H1 (cell line): ENCODE measurements around the gene CPEB3.

ENCODE experiments used
- EZH2 ChIP-seq: fragments of 200-600 bp; sonication (generic); IDR thresholded peaks from 2 replicates; pipeline ENCODE4 v1.7.1; 2012; ENCODE audit warnings: low read depth, mild to moderate bottlenecking, moderate library complexity, low read length, inconsistent platforms; ENCODE audit not compliant: severe bottlenecking
- TF ChIP-seq, protein P1 (sequence below), 3 experiments: IDR thresholded peaks; 1 replicate in 2 of 3; 2 replicates in 1 of 3; pipeline versions ENCODE4 v1.5.1 to v1.6.1; 2011; ENCODE audit warnings: low read length in 3 of 3, mild to moderate bottlenecking in 3 of 3, inconsistent platforms in 2 of 3, low read depth in 1 of 3, moderate library complexity in 1 of 3; ENCODE audit not compliant: insufficient read depth in 1 of 3; ENCODE audit errors: control extremely low read depth in 1 of 3

DNA sequence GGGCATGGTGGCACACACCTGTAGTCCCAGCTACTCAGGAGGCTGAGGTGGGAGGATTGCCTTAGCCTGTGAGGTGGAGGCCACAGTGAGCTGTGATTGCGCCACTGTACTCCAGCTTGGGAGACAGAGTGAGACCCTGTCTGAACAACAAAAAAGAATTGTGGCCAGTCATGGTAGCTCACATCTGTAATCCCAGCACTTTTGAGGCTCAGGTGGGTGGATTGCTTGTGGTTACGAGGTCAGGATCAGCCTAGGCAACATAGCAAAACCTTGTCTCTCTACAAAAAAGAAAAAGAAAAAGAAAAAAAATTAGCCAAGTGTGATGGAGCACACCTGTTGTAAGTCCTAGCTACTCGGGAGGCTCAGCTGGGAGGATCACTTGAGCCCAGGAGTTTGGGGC is 22.9 kb upstream of the CPEB3 start:
- TF ChIP-seq, protein P1, sequence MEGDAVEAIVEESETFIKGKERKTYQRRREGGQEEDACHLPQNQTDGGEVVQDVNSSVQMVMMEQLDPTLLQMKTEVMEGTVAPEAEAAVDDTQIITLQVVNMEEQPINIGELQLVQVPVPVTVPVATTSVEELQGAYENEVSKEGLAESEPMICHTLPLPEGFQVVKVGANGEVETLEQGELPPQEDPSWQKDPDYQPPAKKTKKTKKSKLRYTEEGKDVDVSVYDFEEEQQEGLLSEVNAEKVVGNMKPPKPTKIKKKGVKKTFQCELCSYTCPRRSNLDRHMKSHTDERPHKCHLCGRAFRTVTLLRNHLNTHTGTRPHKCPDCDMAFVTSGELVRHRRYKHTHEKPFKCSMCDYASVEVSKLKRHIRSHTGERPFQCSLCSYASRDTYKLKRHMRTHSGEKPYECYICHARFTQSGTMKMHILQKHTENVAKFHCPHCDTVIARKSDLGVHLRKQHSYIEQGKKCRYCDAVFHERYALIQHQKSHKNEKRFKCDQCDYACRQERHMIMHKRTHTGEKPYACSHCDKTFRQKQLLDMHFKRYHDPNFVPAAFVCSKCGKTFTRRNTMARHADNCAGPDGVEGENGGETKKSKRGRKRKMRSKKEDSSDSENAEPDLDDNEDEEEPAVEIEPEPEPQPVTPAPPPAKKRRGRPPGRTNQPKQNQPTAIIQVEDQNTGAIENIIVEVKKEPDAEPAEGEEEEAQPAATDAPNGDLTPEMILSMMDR (IDR thresholded peaks at IDR 0.05; ENCODE audit: control extremely low read depth in 1 of 3, insufficient read depth in 1 of 3, low read depth in 1 of 3, low read length in 3 of 3) = no peak
- TF ChIP-seq EZH2 = no peak
